Activated CD4-positive, alpha-beta T cell treated with anti-CD3 and anti-CD28 coated beads for 4 hours (primary cell): ENCODE data around the gene SRCAP.

ENCODE experiments used
- DNase-seq, 2 donors: peaks; one replicate each; pipeline ENCODE4 v3.0.0-alpha.2; 2020

SRCAP gene

DNA sequence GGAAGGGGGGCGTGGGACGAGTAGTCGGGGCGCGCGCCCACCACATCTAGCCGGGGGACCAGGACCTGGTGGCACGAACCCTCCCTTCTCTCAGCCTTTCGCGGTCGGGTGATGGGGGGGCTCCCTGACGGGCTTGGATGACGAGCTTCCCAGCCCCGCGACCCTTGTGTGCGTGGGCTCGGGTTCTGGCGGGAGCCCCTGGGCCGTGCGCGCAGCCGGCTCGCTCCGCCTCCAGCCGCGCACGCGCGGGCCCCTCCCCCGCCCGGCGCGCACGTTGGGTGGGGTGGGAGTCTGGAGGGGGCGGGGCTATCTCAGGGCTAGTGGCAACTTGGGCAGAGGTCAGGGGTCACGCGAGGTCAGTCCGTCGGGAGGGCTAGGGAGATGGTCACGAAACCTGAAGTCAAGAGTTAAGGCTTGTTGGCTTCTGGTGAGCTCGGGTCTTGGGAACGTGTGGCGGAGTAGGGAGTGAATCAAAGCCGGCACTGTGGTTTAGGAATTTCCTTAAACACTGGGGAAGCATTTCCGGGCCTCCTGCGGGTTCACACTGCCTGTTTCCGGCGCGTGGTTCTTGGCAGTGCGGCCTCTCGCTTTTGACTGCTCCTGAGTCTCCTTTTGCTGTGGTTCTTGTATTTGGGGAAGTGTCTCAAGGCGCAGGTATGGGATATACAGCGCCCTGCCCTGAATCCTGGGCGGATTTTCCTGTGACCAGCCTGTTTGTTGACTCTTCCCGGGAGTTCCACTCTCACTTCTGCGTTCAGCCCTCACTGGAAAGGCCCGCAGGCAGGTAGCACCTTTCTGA is at the start of gene SRCAP:
SRCAP (plus strand) TSS at position 356 of the 799 bp plus-strand sequence. CDS start 1,654 bp downstream, outside the sequence.
- peak; percentile 88 to 89 for DNase-seq

DNA sequence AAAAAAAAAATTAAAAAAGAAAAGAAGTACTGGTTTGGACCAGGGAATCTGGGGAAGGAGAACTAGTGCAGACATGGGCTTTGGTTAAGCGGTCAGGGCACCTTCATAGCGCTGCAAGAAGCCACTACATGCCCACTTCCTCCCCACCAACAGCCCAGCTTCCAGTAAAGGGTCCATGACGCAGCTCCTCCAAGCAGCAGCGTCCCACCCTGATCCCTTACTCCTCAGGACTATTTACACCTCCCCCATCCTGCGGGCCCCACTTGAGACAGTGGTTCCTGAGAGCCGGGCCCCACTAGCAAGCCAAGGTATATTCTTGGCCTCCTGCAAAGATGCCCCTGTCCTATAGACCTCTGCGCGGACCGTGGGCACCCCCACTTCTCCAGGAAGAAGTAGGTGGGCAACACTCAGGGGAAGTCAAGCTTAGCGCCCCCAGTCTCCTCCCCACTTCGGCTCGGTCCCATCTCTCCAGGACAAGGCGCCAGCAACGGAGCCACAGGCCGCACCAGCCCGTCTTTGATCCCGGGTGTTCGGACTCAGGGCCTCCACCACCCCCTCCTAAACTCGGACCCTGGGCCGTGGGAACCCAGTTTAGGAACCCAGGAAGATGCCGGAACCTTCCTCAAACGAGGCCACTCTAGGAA is 49.1 kb upstream of the SRCAP start:
- DNase-seq = no peak

GRCh38 chr16:30650369-30651123 is 48.4 kb upstream of the SRCAP start, which contains the start of gene PRR14:
Gene PRR14, plus strand, starts transcription at chr16:30650960. Its CDS starts 686 bp downstream, at chr16:30651646.
- peak; percentile 97 to 99 for DNase-seq

DNA sequence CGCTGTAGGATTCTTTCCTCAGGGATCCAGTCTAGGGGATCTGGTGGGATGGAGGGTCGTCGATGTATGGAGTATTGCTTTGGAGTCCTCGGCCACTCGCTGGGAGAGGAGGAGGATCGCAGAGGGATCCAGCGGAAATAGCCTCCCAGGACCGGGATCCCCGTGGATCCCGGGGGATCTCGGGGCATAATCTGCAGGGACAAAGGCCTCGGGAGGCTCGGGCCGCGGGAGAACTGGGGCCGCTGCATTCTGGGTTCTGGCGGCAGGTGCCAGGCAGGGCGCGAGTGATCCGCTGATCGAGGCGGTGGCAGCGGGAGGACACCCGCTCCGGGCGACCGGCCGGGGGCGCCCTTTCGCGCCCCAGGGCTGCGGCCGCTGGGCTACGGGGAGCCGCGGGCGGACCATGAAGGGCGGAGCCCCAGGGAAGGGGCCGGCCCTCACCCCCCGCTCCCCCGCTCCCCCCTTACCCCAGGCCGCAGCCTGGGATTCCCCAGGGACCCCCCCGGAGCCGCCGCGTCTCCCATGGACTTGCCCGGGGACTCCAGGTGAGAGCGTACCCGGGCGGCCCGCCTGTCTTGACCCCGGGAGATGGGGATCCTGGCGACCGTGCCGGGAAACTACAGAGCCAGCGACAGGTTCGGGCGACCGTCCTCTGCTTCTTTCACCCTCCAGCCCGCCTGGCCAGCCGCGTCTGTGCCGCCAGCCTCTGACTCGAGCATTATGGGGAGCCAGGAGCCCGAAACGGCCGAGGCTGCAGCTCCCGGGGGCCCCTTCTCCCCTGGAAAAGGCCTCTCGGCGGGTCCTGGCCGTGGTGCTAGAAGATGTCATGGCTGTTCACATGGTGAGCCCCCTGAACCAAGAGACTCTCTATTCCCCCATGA is 47.6 kb upstream of the SRCAP start:
- DNase-seq = peak; percentile 65 to 75

DNA sequence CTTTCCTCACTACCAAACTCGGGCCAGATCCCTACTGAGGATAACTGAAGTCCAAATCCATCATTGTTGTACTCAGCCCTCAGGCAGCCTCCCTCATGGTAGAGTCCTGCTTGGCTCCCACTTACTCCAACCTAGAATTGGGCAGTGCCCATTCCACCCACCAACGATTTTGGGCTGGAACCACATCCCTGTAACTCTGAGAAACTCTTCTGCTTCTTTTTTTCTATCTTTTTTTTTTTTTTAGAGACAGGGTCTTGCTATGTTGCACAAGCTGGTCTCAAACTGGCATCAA is 47.0 kb upstream of the SRCAP start:
- no peak for DNase-seq

DNA sequence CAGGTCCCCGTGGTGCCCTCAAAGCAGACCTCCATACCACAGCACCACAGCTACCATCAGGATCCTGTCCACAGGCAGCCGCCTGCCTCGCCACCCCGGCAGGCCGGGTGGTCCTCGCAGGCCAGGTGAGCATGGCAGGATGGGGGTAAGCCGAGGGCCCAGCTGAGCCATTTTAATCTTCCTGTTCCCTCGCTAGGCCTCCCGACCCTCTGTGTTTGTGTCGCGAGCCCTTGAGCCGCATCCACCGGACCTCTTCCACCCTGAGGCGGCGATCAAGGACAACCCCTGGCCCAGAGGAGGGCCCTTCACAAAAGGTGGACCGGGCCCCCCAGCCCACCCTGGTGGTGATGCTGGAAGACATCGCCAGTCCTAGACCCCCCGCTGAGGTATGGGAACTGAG is 46.3 kb upstream of the SRCAP start:
- DNase-seq = no peak

GRCh38 chr16:30654856-30655255 is 44.1 kb upstream of the SRCAP start:
- no peak for DNase-seq

DNA sequence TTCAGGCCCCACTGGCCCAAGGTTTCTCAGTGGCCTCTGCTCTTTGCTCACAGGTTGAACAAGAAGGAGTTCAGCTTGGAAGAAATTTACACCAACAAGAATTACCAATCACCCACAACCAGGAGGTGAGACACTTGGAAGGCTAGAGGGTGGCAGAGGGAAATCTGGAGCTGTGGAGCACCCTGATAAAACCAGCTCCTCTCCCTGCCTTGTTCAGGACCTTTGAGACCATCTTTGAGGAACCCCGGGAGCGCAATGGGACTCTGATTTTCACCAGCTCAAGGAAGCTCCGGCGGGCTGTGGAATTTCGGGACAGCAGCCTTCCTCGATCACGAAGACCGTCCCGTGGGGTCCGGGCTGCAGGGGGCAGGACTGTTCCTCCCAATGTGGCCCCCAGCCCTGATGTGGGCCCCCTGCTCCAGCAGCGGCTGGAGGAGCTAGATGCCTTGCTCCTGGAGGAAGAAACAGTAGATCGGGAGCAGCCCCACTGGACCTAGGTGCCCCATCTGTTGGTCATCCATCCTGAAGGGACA is 43.1 kb upstream of the SRCAP start:
- no peak for DNase-seq

GRCh38 chr16:30656388-30656787 is 42.6 kb upstream of the SRCAP start:
- no peak for DNase-seq

- DNase-seq = no peak
Observed at GRCh38 chr16:30656974-30657865, 41.8 kb upstream of the SRCAP start.

GRCh38 chr16:30657866-30658730 is 40.9 kb upstream of the SRCAP start, which contains the start of gene FBRS:
Gene FBRS, plus strand, starts transcription at chr16:30658431. Its CDS starts 1,088 bp downstream, at chr16:30659519.
- DNase-seq = peak; percentile 100

DNA sequence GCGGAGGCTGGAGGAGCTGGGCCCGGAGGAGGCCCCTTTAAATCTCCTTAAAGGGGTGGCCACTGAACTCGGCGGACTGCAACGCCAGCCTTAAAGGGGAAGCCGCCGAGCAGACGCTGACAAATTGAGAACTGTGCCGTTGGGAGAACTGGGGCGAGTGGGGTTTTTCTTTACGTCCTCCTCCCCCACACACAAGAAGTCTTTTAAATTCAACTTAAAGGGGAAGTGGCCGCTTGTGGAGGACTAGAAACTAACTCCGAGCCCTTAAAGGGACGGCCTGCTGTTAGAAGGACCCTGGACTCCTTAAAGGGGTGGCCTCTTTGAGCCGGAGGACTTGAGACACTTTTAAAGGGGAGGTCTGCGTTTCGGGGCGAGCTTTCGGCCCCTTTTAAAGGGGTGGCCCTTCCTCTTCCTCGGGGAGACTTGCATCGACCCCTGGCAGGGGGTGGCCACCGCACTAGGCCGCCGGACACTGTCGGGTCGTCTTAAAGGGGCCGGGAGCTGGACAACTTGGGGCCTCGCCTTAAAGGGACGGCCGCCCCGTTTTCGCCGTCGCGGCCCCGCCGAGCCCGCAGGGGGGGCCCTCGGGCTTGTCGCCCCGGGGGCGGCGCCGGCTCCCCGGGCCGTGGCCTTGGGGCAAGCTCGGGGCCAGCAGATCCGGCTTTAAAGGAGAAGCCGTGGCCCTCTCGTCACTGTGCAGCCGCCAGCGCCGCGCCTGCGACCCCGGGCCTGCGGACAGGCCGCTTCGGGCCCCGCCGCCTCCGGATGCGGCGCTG is 40.1 kb upstream of the SRCAP start:
- peak in 1 of 2 donors; percentile 95 for DNase-seq

DNA sequence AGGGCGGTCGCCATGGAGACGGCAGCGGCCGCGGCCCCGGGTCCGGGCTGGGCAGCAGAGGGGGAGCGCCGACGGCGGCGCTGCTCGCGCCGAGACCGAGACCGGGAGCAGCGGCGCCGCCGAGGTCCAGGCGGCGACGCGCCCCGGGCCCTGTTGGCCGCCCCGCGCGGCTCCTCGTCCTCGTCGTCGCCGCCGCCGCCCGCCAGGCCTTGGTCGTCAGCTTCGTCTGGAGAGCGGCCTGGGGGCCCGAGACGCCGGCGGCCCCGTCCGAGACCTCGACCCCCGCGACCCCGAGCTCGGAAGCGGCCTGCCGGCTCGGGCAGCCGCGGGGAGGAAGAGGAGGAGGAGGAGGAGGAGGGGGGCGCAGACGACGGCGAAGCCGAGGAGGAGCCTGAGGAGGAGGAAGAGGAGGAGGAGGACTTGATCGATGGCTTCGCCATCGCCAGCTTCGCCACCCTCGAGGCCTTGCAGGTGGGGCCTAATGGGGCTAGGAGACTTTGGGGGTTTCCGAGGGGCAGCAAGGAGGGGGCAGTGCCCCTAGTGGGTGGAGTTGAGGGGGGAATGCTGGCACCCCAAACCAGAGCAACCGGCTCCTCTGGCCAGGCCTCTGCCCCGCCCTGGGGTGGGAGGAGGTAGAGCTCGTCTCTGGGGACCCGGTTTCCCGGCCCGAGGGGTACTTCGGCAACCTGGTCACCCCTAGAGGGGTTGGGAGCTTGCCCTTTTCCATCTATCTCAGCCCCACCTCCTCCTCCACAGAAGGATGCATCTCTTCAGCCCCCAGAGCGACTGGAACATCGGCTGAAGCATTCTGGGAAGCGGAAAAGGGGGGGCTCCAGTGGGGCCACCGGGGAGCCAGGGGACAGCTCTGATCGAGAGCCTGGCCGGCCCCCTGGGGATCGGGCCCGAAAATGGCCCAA is 39.2 kb upstream of the SRCAP start:
- DNase-seq = peak; percentile 45 to 54

- peak; percentile 78 to 83 for DNase-seq
Observed at GRCh38 chr16:30660424-30661261, 38.3 kb upstream of the SRCAP start.

DNA sequence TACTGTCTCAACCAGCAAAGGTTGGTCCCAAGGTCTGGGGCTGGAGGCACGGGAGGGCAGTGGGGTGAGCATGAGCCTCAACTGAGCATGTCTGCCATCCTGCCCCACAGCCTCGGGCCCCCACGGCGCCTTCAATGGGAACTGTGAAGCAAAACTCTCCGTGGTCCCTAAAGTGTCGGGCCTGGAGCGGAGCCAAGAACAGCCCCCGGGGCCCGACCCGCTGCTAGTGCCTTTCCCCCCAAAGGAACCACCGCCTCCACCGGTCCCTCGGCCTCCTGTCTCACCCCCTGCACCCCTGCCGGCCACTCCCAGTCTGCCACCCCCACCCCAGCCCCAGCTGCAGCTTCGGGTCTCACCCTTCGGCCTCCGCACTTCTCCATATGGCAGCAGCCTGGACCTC is 36.5 kb upstream of the SRCAP start:
- DNase-seq = no peak

DNA sequence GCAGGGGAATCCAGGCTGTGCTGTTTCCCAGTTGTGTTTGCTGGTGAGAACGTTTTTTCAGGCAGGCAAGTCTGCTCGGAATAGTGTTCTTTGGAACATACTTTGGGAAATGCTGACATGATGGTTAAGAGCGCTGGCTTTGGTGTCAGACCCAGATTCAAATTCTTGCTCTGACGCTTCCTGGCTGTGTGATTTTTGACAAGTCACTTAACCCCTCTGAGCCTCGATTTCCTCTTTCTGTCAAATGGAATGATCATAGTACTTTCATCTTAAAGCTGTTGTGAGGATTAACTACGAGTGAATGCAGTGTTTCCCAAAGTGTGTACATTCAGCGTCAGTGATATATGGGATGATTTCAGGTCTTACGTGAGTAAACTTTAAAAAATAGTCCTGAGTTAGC is 35.9 kb upstream of the SRCAP start:
- no peak for DNase-seq

DNA sequence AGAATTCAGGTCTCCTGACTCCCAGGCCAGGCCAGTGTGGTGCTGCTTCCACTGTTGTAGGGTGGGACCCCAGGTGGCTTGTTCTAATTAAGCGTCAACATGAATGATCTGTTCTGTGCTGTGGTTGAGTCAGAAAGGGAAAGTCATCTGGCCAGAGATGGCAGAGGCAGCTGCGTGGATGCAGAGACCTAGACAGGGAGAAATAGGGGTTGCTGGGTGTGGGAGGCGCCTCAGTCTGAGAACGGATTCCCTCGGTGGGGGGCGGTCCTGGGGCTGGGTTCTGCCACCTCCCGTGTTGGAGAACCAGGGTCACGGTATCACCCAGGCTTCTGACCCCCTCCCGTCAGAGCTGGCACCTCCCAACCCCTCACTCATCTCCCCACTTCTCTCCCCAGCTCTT is 35.2 kb upstream of the SRCAP start:
- no peak for DNase-seq
